IMR-90 (cell line): Measurements from ENCODE around the gene MAPKAP1. TPM values are rescaled to one million over a fixed set of nuclear protein-coding genes. Genes with fewer than 3 reads are reported as not detected.

Experiments
- ATAC-seq: fragments of 200-7000 bp; cut with Tn5 transposase; 2 replicates; pipeline ENCODE4 v1.9.1; 2020; ENCODE audit warnings: low read depth, mild to moderate bottlenecking, moderate library complexity
- BruUV-seq: library from RNA; stranded (reverse); fragments of 400-500 nt; replicated peaks from 2 replicates; lab custom pipeline; 2021; lab: Mats Ljungman, UMichigan
- CTCF ChIA-PET: fragments of 300-600 bp; formaldehyde crosslinking; extraction: SDS; loops from one replicate; lab custom pipeline; 2021; ENCODE audit warnings: antibody characterized with exemption; lab: Yijun Ruan, JAX
- POLR2A ChIA-PET: fragments of 300-600 bp; sonication (Branson Sonifier 250); formaldehyde crosslinking; loops from one replicate; lab custom pipeline; 2022; ENCODE audit warnings: antibody characterized with exemption; ENCODE audit not compliant: unreplicated experiment; lab: Charles Lee
- DNase-seq: peaks from one replicate; pipeline ENCODE4 v3.0.0; 2013
- H2AFZ ChIP-seq: replicated peaks from 2 replicates; pipeline ENCODE3; 2013; ENCODE audit warnings: low read length, mild to moderate bottlenecking; ENCODE audit not compliant: poor library complexity
- H2AK5ac ChIP-seq: 2 replicates; pipeline ENCODE4 v1.6.1; 2013; ENCODE audit warnings: low read depth, low read length, inconsistent platforms
- H2AK9ac ChIP-seq: replicated peaks from 2 replicates; pipeline ENCODE3; 2013; ENCODE audit warnings: mild to moderate bottlenecking, low read depth, low read length, moderate library complexity; ENCODE audit not compliant: poor library complexity
- H2BK120ac ChIP-seq: 2 replicates; pipeline ENCODE4 v1.6.1; 2013; ENCODE audit warnings: low read depth, low read length, inconsistent platforms
- H2BK15ac ChIP-seq: 3 replicates; pipeline ENCODE4 v1.6.1; 2013; ENCODE audit warnings: low read depth, low read length, inconsistent platforms
- H2BK20ac ChIP-seq: 2 replicates; pipeline ENCODE4 v1.6.1; 2013; ENCODE audit warnings: low read depth, mild to moderate bottlenecking, inconsistent platforms, low read length, moderate library complexity
- H2BK5ac ChIP-seq: 2 replicates; pipeline ENCODE4 v1.6.1; 2013; ENCODE audit warnings: mild to moderate bottlenecking, low read depth, low read length, inconsistent platforms; ENCODE audit not compliant: poor library complexity, severe bottlenecking
- H3K14ac ChIP-seq: replicated peaks from 2 replicates; pipeline ENCODE4 v1.6.1; 2013; ENCODE audit warnings: low read depth, low read length, inconsistent platforms
- H3K18ac ChIP-seq: 2 replicates; pipeline ENCODE4 v1.6.1; 2013; ENCODE audit warnings: low read depth, low read length, control low read depth
- H3K23ac ChIP-seq: 2 replicates; pipeline ENCODE4 v1.6.1; 2013; ENCODE audit warnings: low read depth, low read length, inconsistent platforms
- H3K27ac ChIP-seq: 2 replicates; pipeline ENCODE4 v1.5.1; 2013; ENCODE audit warnings: mild to moderate bottlenecking, control low read depth, low read length; ENCODE audit not compliant: insufficient read depth
- H3K27me3 ChIP-seq: 2 replicates; pipeline ENCODE4 v1.6.1; 2013; ENCODE audit warnings: low read length; ENCODE audit not compliant: control insufficient read depth, insufficient read depth
- H3K36me3 ChIP-seq: 2 replicates; pipeline ENCODE4 v1.6.1; 2013; ENCODE audit warnings: low read length, mixed read lengths; ENCODE audit not compliant: control insufficient read depth, insufficient read depth
- H3K4ac ChIP-seq: 2 replicates; pipeline ENCODE4 v1.6.1; 2013; ENCODE audit warnings: low read depth, low read length, inconsistent platforms
- H3K4me1 ChIP-seq: 2 replicates; pipeline ENCODE4 v1.6.1; 2013; ENCODE audit warnings: low read length, mixed read lengths; ENCODE audit not compliant: control insufficient read depth, insufficient read depth
- H3K4me2 ChIP-seq: 2 replicates; pipeline ENCODE4 v1.6.1; 2013; ENCODE audit warnings: low read depth, mild to moderate bottlenecking, control low read depth, low read length, moderate library complexity
- H3K4me3 ChIP-seq: 2 replicates; pipeline ENCODE4 v1.5.1; 2013; ENCODE audit warnings: low read depth, mild to moderate bottlenecking, control low read depth, low read length, moderate library complexity; ENCODE audit not compliant: insufficient read depth
- H3K56ac ChIP-seq: 2 replicates; pipeline ENCODE4 v1.6.1; 2013; ENCODE audit warnings: low read length, inconsistent platforms; ENCODE audit not compliant: insufficient read depth; ENCODE audit errors: extremely low read depth
- H3K79me1 ChIP-seq, 2 experiments: 2 replicates each; pipeline ENCODE4 v1.6.1; 2013; ENCODE audit warnings: low read length in 2 of 2, inconsistent platforms in 1 of 2, low read depth in 1 of 2
- H3K9ac ChIP-seq: 2 replicates; pipeline ENCODE4 v1.6.1; 2013; ENCODE audit warnings: low read depth, low read length, control low read depth
- H3K9me1 ChIP-seq: 2 replicates; pipeline ENCODE4 v1.6.1; 2013; ENCODE audit warnings: low read length, inconsistent platforms; ENCODE audit not compliant: insufficient read depth
- H3K9me3 ChIP-seq: 2 replicates; pipeline ENCODE4 v1.6.1; 2013; ENCODE audit warnings: low read length; ENCODE audit not compliant: control insufficient read depth, insufficient read depth
- H4K20me1 ChIP-seq: 2 replicates; pipeline ENCODE4 v1.6.1; 2013; ENCODE audit warnings: low read length, inconsistent platforms; ENCODE audit not compliant: insufficient read depth
- H4K5ac ChIP-seq: 2 replicates; pipeline ENCODE4 v1.6.1; 2013; ENCODE audit warnings: mild to moderate bottlenecking, low read depth, low read length, control low read depth
- H4K8ac ChIP-seq, 2 experiments: 2 replicates each; pipeline ENCODE4 v1.6.1; 2013; ENCODE audit warnings: low read depth in 2 of 2, low read length in 2 of 2, control low read depth in 1 of 2, inconsistent platforms in 1 of 2
- H4K91ac ChIP-seq: 2 replicates; pipeline ENCODE4 v1.6.1; 2013; ENCODE audit warnings: low read depth, low read length, inconsistent platforms; ENCODE audit not compliant: insufficient read depth
- CEBPB ChIP-seq: IDR thresholded peaks from 2 replicates; pipeline ENCODE4 v1.6.1; 2012; ENCODE audit warnings: low read depth, low read length, improper control_type of control experiment
- CHD1 ChIP-seq: IDR thresholded peaks from 2 replicates; pipeline ENCODE4 v1.6.1; 2012; ENCODE audit warnings: low read depth, low read length, improper control_type of control experiment
- MAFK ChIP-seq: IDR thresholded peaks from 2 replicates; pipeline ENCODE4 v1.6.1; 2012; ENCODE audit warnings: low read depth, low read length, improper control_type of control experiment
- MXI1 ChIP-seq: IDR thresholded peaks from 2 replicates; pipeline ENCODE4 v1.6.1; 2012; ENCODE audit warnings: low read depth, mild to moderate bottlenecking, low read length, moderate library complexity, borderline replicate concordance
- POLR2A ChIP-seq: IDR thresholded peaks from 2 replicates; pipeline ENCODE4 v1.6.1; 2012; ENCODE audit warnings: mild to moderate bottlenecking, low read depth, low read length
- RAD21 ChIP-seq: IDR thresholded peaks from 2 replicates; pipeline ENCODE4 v1.6.1; 2012; ENCODE audit warnings: low read length, improper control_type of control experiment
- RCOR1 ChIP-seq: IDR thresholded peaks from 2 replicates; pipeline ENCODE4 v1.6.1; 2012; ENCODE audit warnings: mild to moderate bottlenecking, low read length, improper control_type of control experiment; ENCODE audit not compliant: insufficient replicate concordance
- RFX5 ChIP-seq: IDR thresholded peaks from 2 replicates; pipeline ENCODE4 v1.8.0; 2012; ENCODE audit warnings: low read depth, mild to moderate bottlenecking, low read length, moderate library complexity
- SMC3 ChIP-seq: fragments of 150-350 bp; IDR thresholded peaks from 2 replicates; pipeline ENCODE4 v1.6.1; 2016; ENCODE audit warnings: low read depth, mild to moderate bottlenecking, antibody characterized with exemption, low read length, moderate library complexity
- WGBS, 2 experiments: methylation state at CpG; one replicate each; pipeline versions ENCODE4 v1.1.5 to v1.1.7; 2013; ENCODE audit warnings: missing lambda C conversion rate in 2 of 2; ENCODE audit not compliant: insufficient read length in 1 of 2; ENCODE audit errors: extremely low coverage in 2 of 2; 5-methylcytosine and 5-hydroxymethylcytosine counted together
- dilution Hi-C: fragments of 300-500 bp; cut with HindIII; formaldehyde crosslinking; loops from one replicate; pipeline ENCODE4 v1.14.3; 2018; ENCODE audit warnings: low sequenced_read_pairs; ENCODE audit not compliant: unreplicated experiment
- in situ Hi-C: fragments of 300-500 bp; cut with MboI; formaldehyde crosslinking; loops from 3 replicates; pipeline ENCODE4 v1.14.3; 2019; ENCODE audit warnings: low sequenced_read_pairs, inconsistent platforms, mixed read lengths
- intact Hi-C: fragments of 100-400 bp; cut with micrococcal nuclease; formaldehyde crosslinking; loops from 2 replicates; pipeline ENCODE4 v1.10.0; 2022
- polyA plus RNA-seq, 3 experiments: library from polyadenylated mRNA; depleted of rRNA; stranded (reverse); fragments of >200 nt; gene quantifications; 2 replicates each; pipeline ENCODE4 v1.2.3, GENCODE V29; 2012; ENCODE audit warnings: low replicate concordance in 1 of 3
- total RNA-seq: library from RNA; depleted of rRNA; stranded (reverse); fragments of >200 nt; gene quantifications from 2 replicates; pipeline ENCODE4 v1.2.3, GENCODE V29; 2012
- TF ChIP-seq, protein P1 (sequence below): fragments of 150-350 bp; IDR thresholded peaks from 2 replicates; pipeline ENCODE4 v1.6.1; 2016; ENCODE audit warnings: low read depth, mild to moderate bottlenecking, low read length, moderate library complexity, borderline replicate concordance
- TF ChIP-seq, protein P2 (sequence below): fragments of 150-350 bp; IDR thresholded peaks from 2 replicates; pipeline ENCODE4 v1.6.1; 2017; ENCODE audit warnings: mild to moderate bottlenecking, antibody characterized with exemption, low read length, low read depth

Gene MAPKAP1
- total and polyA plus RNA-seq, 2 of the 4 experiments (the other 2 are of a cell fraction) = 87.2 to 158 TPM

DNA sequence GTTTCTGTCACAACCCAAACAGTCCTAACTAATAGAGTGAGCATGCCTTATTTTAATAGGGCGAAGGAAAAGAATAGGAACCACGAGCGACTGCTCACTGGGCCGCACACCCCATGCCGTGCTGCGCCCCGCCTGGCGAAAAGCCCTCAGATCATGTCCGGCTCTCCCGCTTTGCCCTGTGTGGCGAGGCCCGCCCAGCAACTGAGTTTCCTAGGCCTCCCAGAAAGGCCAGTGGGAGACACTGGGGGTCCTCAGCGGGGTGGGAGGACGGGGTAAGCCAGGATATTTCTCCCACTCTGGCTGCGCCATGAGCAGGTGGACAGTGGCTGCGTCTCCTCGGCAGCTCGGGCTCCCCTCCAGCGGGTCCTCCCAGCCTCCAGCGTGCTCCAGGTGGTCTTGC is 307.3 kb downstream of the MAPKAP1 start:
- no peaks in the 10 kb centered on the region for H3K36me3 ChIP-seq
- in situ Hi-C loops (loop anchor here (10.0 to 25.0 kb wide), 3 partner anchors 235 to 1088 kb away; no protein-coding TSS in a partner anchor), dilution Hi-C loops (no loop called here), intact Hi-C loops (loop anchor here (10.0 kb wide), 1 partner anchor 1095 kb away; no protein-coding TSS in a partner anchor)
- no peak overlapping the region for H2BK120ac ChIP-seq
- H3K79me1 ChIP-seq = no peaks in the 10 kb centered on the region
- H2AK9ac ChIP-seq = no peak overlapping the region
- H4K8ac ChIP-seq = no peak overlapping the region
- DNase-seq = no peak
- no peaks in the 10 kb centered on the region for H3K9me1 ChIP-seq
- peaks cover 3% of the 10 kb centered on the region; the same call in 1 of the 2 replicates for H3K27me3 ChIP-seq
- POLR2A ChIA-PET = no interaction called here
- H4K5ac ChIP-seq = no peak overlapping the region
- H3K9ac ChIP-seq = no peak overlapping the region
- no TSS peak for BruUV-seq
- H4K20me1 ChIP-seq = no peaks in the 10 kb centered on the region
- no peak for ATAC-seq
- no peak overlapping the region for H3K23ac ChIP-seq
- 100% methylated on average over 1 of the region's 20 CpGs; no CpG with 5 or more reads in 1 of the 2 experiments for WGBS, 2 experiments
- no peak overlapping the region for H3K14ac ChIP-seq
- H2BK15ac ChIP-seq = no peak overlapping the region
- CTCF ChIA-PET = no interaction called here
- no peak overlapping the region for H2AFZ ChIP-seq
- no peak overlapping the region for H3K4me2 ChIP-seq
- H3K18ac ChIP-seq = no peak overlapping the region
- 0 out of 2 replicates have a peak, but pooled peaks cover 2% of the 10 kb centered on the region for H3K9me3 ChIP-seq
- no peaks in the 10 kb centered on the region for H3K4me1 ChIP-seq
- H3K27ac ChIP-seq = no peak overlapping the region
- TF ChIP-seq, protein P1, sequence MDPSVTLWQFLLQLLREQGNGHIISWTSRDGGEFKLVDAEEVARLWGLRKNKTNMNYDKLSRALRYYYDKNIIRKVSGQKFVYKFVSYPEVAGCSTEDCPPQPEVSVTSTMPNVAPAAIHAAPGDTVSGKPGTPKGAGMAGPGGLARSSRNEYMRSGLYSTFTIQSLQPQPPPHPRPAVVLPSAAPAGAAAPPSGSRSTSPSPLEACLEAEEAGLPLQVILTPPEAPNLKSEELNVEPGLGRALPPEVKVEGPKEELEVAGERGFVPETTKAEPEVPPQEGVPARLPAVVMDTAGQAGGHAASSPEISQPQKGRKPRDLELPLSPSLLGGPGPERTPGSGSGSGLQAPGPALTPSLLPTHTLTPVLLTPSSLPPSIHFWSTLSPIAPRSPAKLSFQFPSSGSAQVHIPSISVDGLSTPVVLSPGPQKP = no peak
- TF ChIP-seq RFX5 = no peak
- TF ChIP-seq CEBPB = no peak
- no peak for TF ChIP-seq MAFK
- TF ChIP-seq SMC3 = no peak
- TF ChIP-seq POLR2A = no peak
- TF ChIP-seq MXI1 = no peak
- TF ChIP-seq, protein P2, sequence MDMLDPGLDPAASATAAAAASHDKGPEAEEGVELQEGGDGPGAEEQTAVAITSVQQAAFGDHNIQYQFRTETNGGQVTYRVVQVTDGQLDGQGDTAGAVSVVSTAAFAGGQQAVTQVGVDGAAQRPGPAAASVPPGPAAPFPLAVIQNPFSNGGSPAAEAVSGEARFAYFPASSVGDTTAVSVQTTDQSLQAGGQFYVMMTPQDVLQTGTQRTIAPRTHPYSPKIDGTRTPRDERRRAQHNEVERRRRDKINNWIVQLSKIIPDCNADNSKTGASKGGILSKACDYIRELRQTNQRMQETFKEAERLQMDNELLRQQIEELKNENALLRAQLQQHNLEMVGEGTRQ = no peak
- TF ChIP-seq RCOR1 = no peak
- TF ChIP-seq CHD1 = no peak
- no peak for TF ChIP-seq RAD21
- H2BK5ac ChIP-seq = no peak overlapping the region
- H3K4me3 ChIP-seq = no peak overlapping the region
- H3K4ac ChIP-seq = no peak overlapping the region
- H4K91ac ChIP-seq = no peak overlapping the region
- no peak overlapping the region for H3K56ac ChIP-seq
- no peak overlapping the region for H2BK20ac ChIP-seq
- no peak overlapping the region for H2AK5ac ChIP-seq
